ENCODE data around the gene FHOD1.

- TF ChIP-seq EZH2 (IDR thresholded peaks at IDR 0.05; ENCODE audit: borderline replicate concordance) (no peak), CTCF (IDR thresholded peaks at IDR 0.05; ENCODE audit: poor library complexity) (peak; percentile 60)
These were observed 32.2 kb upstream of the FHOD1 start, which contains the start of gene PLEKHG4 for GRCh38 chr16:67279296-67280089.
